Raji (cell line): Measurements from ENCODE around the gene TRDMT1.

Experiments used
- POLR2A ChIP-seq: IDR thresholded peaks from 2 replicates; pipeline ENCODE4 v1.6.1; 2011; ENCODE audit warnings: low read depth, low read length, control low read depth; ENCODE audit not compliant: insufficient read depth

Gene TRDMT1

GRCh38 chr10:17206210-17206709, 4.8 kb upstream of the TRDMT1 start:
- TF ChIP-seq POLR2A, result no peak

DNA sequence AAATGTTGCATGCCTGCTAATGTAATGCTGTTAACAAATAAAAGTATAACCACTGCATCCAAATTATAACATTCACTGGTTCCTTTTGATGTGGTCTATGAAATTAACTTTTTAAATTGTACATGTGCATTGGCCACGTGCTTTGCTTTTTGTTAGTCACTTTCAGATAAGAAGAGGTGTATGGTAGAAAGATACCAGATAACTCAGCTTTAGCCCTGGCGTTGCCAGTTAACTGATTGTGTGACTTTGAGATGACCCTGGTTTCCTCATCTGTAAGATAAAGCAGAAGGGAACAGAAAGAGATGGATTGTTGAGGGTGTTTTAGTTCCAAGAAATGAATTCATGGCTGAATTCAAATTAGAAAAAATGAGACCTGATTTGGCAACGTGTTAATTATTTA, 1.9 kb upstream of the TRDMT1 start:
- no peak for TF ChIP-seq POLR2A

- TF ChIP-seq POLR2A, result no peak
Observed at GRCh38 chr10:17202999-17203398, 1.5 kb upstream of the TRDMT1 start.

GRCh38 chr10:17202506-17202905, 1.0 kb upstream of the TRDMT1 start:
- no peak for TF ChIP-seq POLR2A

- TF ChIP-seq POLR2A, result no peak
Observed at GRCh38 chr10:17201794-17202116, 283 bp upstream of the TRDMT1 start.

DNA sequence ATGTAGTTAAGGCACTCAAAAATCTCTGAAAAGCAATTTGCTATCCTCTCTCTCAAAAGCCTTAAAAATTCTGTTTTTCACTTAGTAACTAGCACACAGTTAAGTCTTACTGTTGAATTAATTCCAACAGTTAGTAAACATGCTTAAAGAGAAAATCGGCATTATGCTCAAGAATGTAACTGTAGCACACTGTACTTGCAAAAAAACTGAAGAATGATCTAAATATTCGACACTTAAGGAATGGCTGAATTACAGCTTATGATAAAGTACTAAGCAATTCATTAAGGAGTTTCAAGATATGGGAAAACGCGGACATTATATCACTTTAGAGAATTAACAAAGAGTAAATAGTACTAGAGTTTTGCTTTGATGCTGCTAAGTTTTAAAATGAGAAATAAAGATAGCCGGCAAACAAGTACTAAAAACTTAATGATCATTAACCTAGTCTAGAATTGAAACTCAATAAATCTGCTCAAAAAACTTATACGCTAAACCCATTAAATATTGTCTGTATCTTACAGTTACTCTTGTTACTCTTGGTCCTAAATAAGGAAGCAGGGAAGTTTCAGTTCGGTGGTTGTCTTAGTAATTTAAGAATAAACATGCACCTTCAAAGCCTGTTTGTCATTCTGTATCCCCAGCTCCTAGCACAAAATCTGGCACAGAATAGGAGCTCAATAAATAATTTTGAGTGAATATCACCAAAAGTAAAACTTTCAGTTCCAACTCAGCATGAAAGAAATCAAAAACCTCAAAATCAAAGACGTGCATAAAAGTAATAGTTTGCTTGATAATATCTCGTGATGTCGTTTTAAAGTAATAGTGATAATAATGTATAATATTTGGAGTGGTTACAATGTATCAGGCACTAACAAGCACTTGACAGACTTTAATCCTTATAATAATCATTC, 1.2 kb downstream of the TRDMT1 start:
- TF ChIP-seq POLR2A, result no peak

GRCh38 chr10:17199351-17199804, 2.1 kb downstream of the TRDMT1 start:
- no peak for TF ChIP-seq POLR2A

DNA sequence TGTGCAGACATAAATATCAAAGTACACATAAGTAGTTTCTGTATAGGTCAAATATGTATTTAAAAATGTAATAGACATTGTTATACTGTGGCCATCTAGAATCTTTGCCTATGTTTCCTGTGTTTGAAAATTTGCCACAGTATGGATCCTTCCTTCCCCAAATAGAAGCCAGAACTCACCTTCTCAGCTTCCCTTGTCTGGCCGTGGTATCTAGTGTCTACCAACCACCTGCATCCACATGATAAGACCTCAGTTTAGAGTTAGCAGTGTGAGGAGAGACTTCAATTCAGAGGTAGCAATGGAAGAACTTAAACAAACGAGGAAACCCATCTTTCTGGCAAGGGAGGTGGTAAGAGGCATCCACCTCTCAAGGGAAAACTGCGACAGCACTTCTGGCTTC, 4.9 kb downstream of the TRDMT1 start:
- no peak for TF ChIP-seq POLR2A

DNA sequence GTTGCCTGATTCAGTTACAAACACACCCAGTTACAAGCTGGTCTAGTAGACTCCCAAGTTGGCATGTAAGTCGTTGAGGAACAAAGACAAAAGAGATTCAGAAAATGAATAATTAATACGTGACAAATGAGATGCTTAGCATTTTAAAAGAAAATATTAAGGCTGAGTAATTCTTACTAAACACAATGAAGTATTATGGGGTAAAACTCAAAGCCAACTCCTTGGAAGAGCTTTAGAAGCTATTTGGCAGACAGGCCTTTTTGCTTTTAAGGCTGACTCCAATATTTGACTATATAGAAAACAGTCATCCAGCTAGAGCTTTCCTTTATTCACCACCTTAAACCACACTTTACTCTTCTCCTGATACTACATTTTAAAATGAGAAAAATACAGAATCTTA, 5.4 kb downstream of the TRDMT1 start:
- no peak for TF ChIP-seq POLR2A

DNA sequence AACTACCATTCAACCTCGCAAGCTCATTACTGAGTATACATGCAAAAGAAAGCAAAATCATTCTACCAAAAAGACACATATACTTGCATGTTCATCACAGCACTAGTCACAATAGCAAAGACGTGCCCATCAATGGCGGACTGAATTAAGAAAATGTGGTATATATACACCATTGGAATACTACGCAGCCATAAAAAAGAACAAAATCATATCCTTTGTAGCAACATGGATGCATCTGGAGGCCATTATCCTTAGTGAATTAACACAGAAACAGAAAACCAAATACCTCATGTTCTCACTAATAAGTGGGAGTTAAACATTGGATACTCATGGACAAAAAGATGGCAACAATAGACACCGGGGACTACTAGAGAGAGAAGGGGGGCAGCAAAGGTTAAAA, 6.4 kb downstream of the TRDMT1 start:
- no peak for TF ChIP-seq POLR2A

- no peak for TF ChIP-seq POLR2A
Observed at GRCh38 chr10:17190602-17191001, 10.9 kb downstream of the TRDMT1 start.

- no peak for TF ChIP-seq POLR2A
Observed at GRCh38 chr10:17188644-17189172, 12.8 kb downstream of the TRDMT1 start.

- TF ChIP-seq POLR2A, result no peak
Observed at GRCh38 chr10:17185873-17186272, 15.6 kb downstream of the TRDMT1 start.

GRCh38 chr10:17183110-17183509, 18.4 kb downstream of the TRDMT1 start:
- no peak for TF ChIP-seq POLR2A

DNA sequence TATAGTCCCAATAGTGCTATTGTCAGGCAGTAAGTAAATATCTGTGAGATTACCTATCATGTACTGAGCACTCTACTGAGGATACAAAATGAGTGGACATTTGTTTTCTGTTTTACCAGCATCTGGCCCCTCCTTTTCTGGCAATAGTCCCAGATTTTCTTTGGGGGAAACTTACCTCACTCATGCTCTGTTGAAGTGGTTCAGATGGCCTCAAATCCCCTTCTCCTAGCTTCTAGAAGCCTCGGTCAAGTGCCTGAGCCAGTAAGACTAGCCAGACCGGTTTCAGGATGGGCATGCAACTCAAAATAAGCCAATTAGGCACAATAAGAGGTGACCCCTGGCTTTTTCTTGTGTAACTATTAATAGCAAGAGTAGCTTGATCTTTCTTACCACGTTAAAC, 19.7 kb downstream of the TRDMT1 start:
- no peak for TF ChIP-seq POLR2A

- TF ChIP-seq POLR2A, result no peak
Observed at GRCh38 chr10:17181110-17181509, 20.4 kb downstream of the TRDMT1 start.
